ENCODE results near the gene BRD7. TPM values are rescaled to one million over a fixed set of nuclear protein-coding genes. Genes with fewer than 3 reads are reported as not detected.

BRD7 gene
- total and polyA plus RNA-seq, 10 of the 15 experiments (the other 5 are each of a cell fraction or from before 2014, with no cell fraction given), result 16.9 to 74.7 (median 52.0) TPM

DNA sequence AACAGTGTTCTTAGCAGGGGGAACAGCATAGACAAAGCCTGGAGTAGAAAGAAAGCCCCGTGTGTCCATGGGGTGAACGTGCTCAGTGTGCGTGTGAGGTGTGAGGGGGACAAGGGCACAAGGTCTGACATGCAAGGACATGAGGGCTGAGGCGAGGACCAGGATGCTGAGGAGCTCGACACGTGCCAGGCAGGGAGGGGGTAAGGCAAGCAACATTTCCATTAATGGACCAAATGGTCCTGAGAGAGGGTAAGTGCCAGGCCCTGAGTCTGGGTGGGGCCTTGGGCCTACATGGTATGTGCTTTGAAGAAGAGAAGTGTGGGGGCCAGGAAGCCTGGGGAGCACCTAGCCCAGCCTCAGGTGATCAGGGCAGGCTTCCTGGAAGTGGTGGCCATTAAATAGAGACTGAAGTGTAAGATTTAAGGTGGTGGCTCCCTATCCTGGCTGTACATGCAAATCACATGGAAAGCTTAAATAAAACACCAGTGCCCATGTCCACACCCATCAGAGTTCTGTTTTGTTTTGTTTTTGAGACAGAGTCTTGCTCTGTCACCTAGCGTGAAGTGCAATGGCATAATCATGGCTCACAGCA lies 73.2 kb downstream of the BRD7 start (continued):
- TF ChIP-seq MTA2 (IDR thresholded peaks at IDR 0.05; ENCODE audit: low read depth), result no peak
- TF ChIP-seq HCFC1 (IDR thresholded peaks at IDR 0.05; ENCODE audit: low read length), result no peak
- TF ChIP-seq RAD51 (IDR thresholded peaks at IDR 0.05), result no peak
- TF ChIP-seq E2F4 (IDR thresholded peaks at IDR 0.05; ENCODE audit: low read depth, low read length), result no peak
- no peak for TF ChIP-seq SREBF1 (IDR thresholded peaks at IDR 0.05; ENCODE audit: low read length)
- no peak for TF ChIP-seq ZNF384 (IDR thresholded peaks at IDR 0.05; ENCODE audit: borderline replicate concordance, low read depth, low read length)
- TF ChIP-seq CHD2 (IDR thresholded peaks at IDR 0.05; ENCODE audit: borderline replicate concordance, low read depth, low read length), result no peak
- no peak for TF ChIP-seq FOS (IDR thresholded peaks at IDR 0.05; ENCODE audit: borderline replicate concordance, extremely low read depth, insufficient read length)
- TF ChIP-seq IKZF1 (conservative IDR thresholded peaks at IDR 0.05), result no peak
- TF ChIP-seq PKNOX1 (IDR thresholded peaks at IDR 0.05), result no peak
- no peak for TF ChIP-seq CHD1 (IDR thresholded peaks at IDR 0.05; ENCODE audit: low read depth, low read length)

- Histone ChIP-seq H4K20me1 (ENCODE audit: control insufficient read depth, insufficient read depth) (no peaks in the 10 kb centered on the region), H3K4me2 (ENCODE audit: control insufficient read depth, insufficient read depth) (no peak overlapping the region), H3K36me3 (ENCODE audit: control insufficient read depth in 2 of 2, insufficient read depth in 2 of 2, low read length in 1 of 2) (peaks cover 25 to 60% of the 10 kb centered on the region in 2 experiments), H3K27me3 (replicated peaks in 1 of 2; ENCODE audit: control insufficient read depth in 2 of 2, insufficient read depth in 2 of 2, low read length in 1 of 2) (no peaks in the 10 kb centered on the region), H2AFZ (ENCODE audit: control insufficient read depth, low read depth, low read length) (no peak overlapping the region), H3K9ac (ENCODE audit: control insufficient read depth, insufficient read depth, low read length) (no peak overlapping the region), H3K4me3 (no peak overlapping the region), H3K79me2 (ENCODE audit: control insufficient read depth, insufficient read depth, low read length) (no peaks in the 10 kb centered on the region), H3K9me3 (replicated peaks; ENCODE audit: control insufficient read depth, insufficient read depth, low read length) (no peaks in the 10 kb centered on the region), H3K4me1 (ENCODE audit: control insufficient read depth, insufficient read depth, low read length) (no peaks in the 10 kb centered on the region), H3K27ac (ENCODE audit: control insufficient read depth, insufficient read depth) (no peak overlapping the region)
- ATAC-seq (no peak), DNase-seq (ENCODE audit: low read depth, low spot score) (no peak), FAIRE-seq (no peak)
- ChIA-PET RAD21 (ENCODE audit: unreplicated experiment) (no interaction called here), CTCF (no interaction called here), POLR2A (no interaction called here), SMC1A (ENCODE audit: uncharacterized antibody, unreplicated experiment) (no interaction called here)
- in situ Hi-C loops (cut with MboI), result no loop called here
- intact Hi-C loops (cut with micrococcal nuclease; ENCODE audit: unreplicated experiment), result no loop called here
- 85% methylated on average over 4 of the region's 4 CpGs for WGBS (ENCODE audit: insufficient coverage, insufficient replicate concordance, low lambda C conversion rate, missing lambda C conversion rate)
- no peak for TF ChIP-seq REST (IDR thresholded peaks at IDR 0.05; ENCODE audit: low read depth, low read length)
- TF ChIP-seq GABPA (IDR thresholded peaks at IDR 0.05; ENCODE audit: low read depth), result no peak
- no peak for TF ChIP-seq POLR2A (IDR thresholded peaks at IDR 0.05; ENCODE audit: low read depth, low read length)
- no peak for TF ChIP-seq MTA2 (IDR thresholded peaks at IDR 0.05; ENCODE audit: low read depth)
- TF ChIP-seq CREM (IDR thresholded peaks at IDR 0.05; ENCODE audit: low read depth), result no peak
- TF ChIP-seq TCF7 (IDR thresholded peaks at IDR 0.05; ENCODE audit: borderline replicate concordance), result no peak
- no peak for TF ChIP-seq RAD51 (IDR thresholded peaks at IDR 0.05)
- TF ChIP-seq NR2C2 (IDR thresholded peaks at IDR 0.05; ENCODE audit: borderline replicate concordance, control insufficient read depth, insufficient read length, low read depth), result no peak
- TF ChIP-seq SUZ12 (IDR thresholded peaks at IDR 0.05; ENCODE audit: unreplicated experiment), result no peak
- no TSS peak for BruUV-seq (replicated peaks)
Measured at GRCh38 chr16:50294955-50295354, 73.8 kb downstream of the BRD7 start.

All from GM12878 (cell line).